ENCODE data around the gene FBRSL1. TPM values are rescaled to one million over a fixed set of nuclear protein-coding genes. Genes with fewer than 3 reads are reported as not detected.
"Not testable (repeated sequence)": the region's sequence is repeated elsewhere in the genome, so short reads cannot be mapped to it uniquely, and the experiment has no call there.

The FBRSL1 gene
- 56.5 and 58.3 TPM in 2 replicates for total RNA-seq

DNA sequence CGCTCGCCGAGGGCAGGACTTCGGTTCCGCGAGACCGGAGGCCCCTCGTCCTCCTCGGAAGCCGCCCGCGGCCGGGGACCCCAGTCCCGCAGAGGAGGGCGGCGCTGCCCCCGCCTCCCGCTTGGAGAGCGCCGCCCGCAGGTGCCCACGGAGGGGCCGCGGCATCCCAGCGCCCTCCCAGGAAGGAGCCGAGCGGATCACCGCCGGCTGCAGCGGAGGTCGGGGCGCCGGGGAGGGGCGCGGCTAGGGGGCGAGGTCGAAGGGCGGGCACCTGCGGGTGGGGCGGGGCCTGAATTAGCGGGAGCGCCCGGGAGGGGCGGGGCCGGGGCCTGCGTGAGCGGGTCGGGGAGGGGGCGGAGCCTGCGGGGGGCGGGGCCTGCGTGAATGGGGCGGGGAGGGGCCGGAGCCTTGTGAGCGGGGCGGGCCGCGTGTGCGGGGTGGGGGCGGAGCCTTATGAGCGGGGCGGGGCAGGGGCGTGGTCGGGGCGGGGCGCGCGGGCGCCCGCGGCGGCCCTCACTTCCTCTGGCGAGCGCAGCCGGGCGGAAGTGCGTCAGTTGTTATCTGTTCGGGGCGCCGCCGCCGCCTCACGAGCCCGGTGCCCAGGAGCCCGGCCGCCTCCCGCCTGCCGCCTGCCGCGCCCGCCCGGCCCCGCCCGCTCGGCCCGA is at the start of gene FBRSL1:
TSS of gene FBRSL1 (plus strand) at position 550 of the 665 bp plus-strand sequence.
- intact Hi-C loops (cut with micrococcal nuclease), result loop anchor here (1.0 to 2.0 kb wide), 4 partner anchors 14 to 300 kb away; partner anchors contain the start of genes POLE and PXMP2

GRCh38 chr12:132440420-132440819 is 49.5 kb upstream of the FBRSL1 start:
- intact Hi-C loops (cut with micrococcal nuclease), result not testable (repeated sequence)

GRCh38 chr12:132441871-132442863 is 47.8 kb upstream of the FBRSL1 start:
- intact Hi-C loops (cut with micrococcal nuclease), result no loop called here

DNA sequence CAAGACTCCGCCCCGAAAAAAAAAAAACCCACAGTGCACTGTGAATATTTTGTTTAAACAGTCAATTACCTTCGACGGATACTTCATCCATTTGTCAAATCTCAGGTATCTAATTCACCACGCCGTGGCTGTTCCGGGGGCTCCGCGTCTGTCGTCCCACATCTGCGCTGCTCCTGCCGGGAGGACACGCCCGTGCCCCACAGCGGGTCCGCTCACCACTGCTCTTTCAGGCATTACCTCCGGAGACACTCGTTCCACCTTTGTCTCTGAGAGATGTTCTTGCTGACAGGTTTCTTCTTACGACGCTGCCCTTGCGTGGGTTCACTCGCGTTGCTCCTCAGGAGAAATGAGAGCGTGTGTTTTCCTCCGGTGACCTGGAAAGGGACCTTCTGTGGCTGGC is 46.9 kb upstream of the FBRSL1 start:
- intact Hi-C loops (cut with micrococcal nuclease), result no loop called here

DNA sequence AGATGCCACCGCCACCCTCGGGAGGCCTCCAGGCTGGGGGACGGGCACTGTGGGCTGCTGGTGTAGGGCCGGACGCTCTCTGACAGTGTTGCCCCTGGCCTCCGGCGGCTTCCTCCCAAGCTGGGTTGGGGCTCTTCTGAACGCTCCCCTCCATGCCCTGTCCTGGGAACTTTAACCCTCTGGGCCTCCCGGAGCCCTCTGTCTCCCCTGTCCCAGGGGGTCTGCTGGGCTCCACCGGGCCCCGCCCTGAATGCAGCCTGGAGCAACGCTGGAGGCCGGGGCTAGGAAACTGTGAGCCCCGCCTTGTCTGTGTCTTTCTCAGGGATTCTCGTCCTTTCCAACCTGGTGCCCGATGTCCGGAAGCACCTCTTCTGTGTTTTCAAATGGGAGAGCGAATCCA is 45.7 kb upstream of the FBRSL1 start:
- intact Hi-C loops (cut with micrococcal nuclease), result no loop called here

DNA sequence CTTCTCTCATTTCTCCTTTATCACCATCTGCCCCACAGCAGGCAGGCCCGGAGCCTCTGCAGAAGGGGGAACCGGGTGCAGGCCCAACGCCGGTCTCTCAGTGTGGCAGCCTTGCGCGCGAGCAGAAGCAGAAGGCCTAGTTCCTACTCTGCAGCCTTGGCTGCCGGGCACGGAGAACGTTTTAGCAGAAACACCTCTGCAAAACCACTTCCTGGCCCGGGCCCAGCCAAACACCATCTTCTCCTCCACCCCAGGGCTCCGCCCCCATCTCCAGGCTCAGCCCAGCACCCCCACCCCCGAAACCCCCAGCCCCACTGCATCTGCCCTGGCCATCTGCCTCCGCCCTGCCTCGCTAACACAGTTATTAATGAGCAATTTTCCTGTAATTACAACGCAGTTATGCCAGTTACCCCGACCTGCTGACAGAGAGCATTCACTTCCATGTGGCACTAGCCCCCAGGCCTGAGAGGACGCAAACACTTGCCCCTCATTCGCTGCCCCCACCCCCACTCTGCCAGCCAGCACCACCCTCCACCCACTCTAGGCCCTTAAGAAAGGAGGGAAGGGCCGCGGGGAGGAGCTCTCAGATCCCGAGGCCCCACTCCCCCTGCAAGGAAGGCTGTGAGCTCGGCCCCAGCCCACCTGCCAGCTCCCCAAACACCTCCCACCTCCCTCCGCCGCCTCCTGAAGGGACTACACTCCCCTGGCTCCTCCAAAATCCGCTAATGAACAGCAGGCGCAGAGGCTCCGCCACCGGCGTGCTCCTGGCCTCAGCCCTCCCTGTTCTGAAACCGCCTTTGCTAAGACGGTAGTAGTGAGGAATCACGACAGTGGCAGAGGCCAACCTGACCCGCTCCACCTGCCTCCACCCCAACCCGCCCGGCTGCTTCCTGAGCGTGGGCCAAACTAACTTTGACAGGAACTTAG is 44.7 kb upstream of the FBRSL1 start:
- intact Hi-C loops (cut with micrococcal nuclease), result loop anchor here (1.0 kb wide), 2 partner anchors 15 to 44 kb away; no protein-coding TSS in a partner anchor

- intact Hi-C loops (cut with micrococcal nuclease), result loop anchor here (1.0 kb wide), 2 partner anchors 16 to 43 kb away; no protein-coding TSS in a partner anchor
These were observed 43.9 kb upstream of the FBRSL1 start for GRCh38 chr12:132445884-132446632.

GRCh38 chr12:132446633-132447326 is 43.2 kb upstream of the FBRSL1 start:
- intact Hi-C loops (cut with micrococcal nuclease), result no loop called here

- intact Hi-C loops (cut with micrococcal nuclease), result no loop called here
These were observed 42.6 kb upstream of the FBRSL1 start for GRCh38 chr12:132447327-132447720.

GRCh38 chr12:132447731-132448462 is 42.1 kb upstream of the FBRSL1 start:
- intact Hi-C loops (cut with micrococcal nuclease), result no loop called here

GRCh38 chr12:132448463-132448820 is 41.5 kb upstream of the FBRSL1 start:
- intact Hi-C loops (cut with micrococcal nuclease), result no loop called here

- intact Hi-C loops (cut with micrococcal nuclease), result no loop called here
These were observed 40.2 kb upstream of the FBRSL1 start for GRCh38 chr12:132449565-132450417.

DNA sequence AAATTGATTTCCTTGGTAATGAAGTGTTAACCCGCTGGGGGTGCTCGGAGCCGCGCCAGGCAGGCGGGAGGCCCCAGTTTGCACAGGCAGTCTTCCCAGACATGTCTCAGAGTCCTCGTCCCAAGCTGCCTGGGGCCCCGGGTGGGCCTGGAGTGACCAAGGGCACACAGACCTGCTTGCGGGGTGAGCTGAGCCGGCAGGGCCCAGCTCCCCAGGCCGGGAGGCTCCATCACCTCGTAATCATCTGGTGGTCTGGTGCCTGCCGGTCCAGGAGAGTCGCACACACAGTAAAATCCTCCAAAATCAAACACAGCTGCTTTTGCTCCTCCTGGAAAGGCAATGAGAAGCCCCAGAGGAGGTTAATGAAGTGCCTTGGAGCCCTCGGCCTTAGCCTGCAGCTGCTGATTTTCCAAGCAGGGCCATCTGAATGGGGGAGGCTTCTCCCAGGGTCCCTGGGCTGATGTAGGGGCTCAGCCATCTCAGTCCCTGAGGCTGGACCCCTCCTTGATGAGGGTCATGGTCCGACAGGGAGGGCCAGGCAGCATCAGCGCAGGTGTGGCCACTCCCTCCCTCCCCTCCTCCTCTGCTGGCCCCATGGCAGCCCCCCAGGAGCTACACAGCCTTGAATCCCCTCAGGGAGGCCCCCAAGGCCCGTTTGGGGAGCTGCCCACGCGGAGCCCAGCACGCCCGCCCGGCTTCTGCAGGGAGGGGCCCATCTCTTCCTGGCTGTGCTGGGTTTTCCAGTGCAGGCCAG is 39.4 kb upstream of the FBRSL1 start:
- intact Hi-C loops (cut with micrococcal nuclease), result no loop called here

GRCh38 chr12:132451172-132451835 is 38.6 kb upstream of the FBRSL1 start:
- intact Hi-C loops (cut with micrococcal nuclease), result no loop called here

GRCh38 chr12:132451836-132452195 is 38.1 kb upstream of the FBRSL1 start:
- intact Hi-C loops (cut with micrococcal nuclease), result no loop called here

DNA sequence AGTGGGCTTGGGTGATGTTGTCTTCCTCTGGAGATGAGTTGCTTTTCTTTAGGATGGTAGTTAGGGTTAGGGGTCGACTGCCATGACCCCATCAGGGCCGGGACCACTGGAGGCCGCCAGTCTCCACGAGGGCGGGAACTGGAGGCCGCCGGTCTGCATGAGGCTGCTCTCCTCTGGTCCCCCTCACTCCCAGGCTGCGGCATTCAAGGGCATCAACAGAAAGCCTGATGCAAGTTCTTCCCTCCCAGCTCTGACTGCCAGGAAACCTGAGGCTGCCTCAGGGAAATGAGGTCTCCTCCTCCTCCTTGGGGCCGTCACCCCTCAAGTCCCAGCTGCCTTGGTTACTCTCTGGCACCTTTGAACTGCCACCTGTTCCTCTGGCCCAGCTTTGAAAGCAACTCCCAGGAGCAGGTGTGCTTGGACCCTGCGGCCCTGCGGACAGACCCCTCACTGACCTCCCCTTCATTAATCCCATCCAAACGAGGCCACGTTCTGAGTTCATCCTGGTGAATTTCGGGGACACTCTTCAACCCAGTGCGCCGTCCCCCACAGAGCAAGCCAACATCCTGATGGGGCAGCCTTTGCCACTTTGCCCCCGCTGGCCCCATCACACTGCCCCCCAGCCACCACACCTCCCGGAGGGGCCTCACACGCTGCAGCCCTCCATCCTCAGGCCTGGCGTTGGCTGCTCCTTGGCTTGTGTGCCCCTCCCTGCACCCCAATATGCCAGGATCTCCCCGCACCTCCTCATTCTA is 37.2 kb upstream of the FBRSL1 start:
- intact Hi-C loops (cut with micrococcal nuclease), result no loop called here

Data from T-helper 2 cell treated with Interferon-gamma antibody and Interleukin-4, amounts not matched to agents 100 ng/mL and 5 ng/mL, for 36 hours (primary cell).